Brain pericyte (primary cell): ENCODE measurements around the gene SLIT3.

Experiments
- DNase-seq: peaks from one replicate; pipeline ENCODE4 v3.0.0-alpha.2; 2012; ENCODE audit warnings: low read depth, low spot score

SLIT3 gene

GRCh38 chr5:168772316-168772961, 528.5 kb downstream of the SLIT3 start:
- DNase-seq = no peak

- DNase-seq = no peak
These were observed 529.3 kb downstream of the SLIT3 start for GRCh38 chr5:168771678-168772077.

- DNase-seq = no peak
These were observed 529.9 kb downstream of the SLIT3 start for GRCh38 chr5:168770996-168771395.

- no peak for DNase-seq
These were observed 530.9 kb downstream of the SLIT3 start for GRCh38 chr5:168770036-168770498.

- DNase-seq = no peak
These were observed 532.8 kb downstream of the SLIT3 start for GRCh38 chr5:168768172-168768571.

GRCh38 chr5:168766426-168766700, 534.6 kb downstream of the SLIT3 start:
- no peak for DNase-seq

GRCh38 chr5:168765551-168766425, 535.2 kb downstream of the SLIT3 start:
- DNase-seq = no peak

GRCh38 chr5:168765086-168765550, 535.8 kb downstream of the SLIT3 start:
- no peak for DNase-seq

- no peak for DNase-seq
These were observed 544.2 kb downstream of the SLIT3 start for GRCh38 chr5:168756453-168757391.

GRCh38 chr5:168755548-168756093, 545.3 kb downstream of the SLIT3 start:
- DNase-seq = no peak

- DNase-seq = no peak
These were observed 547.2 kb downstream of the SLIT3 start for GRCh38 chr5:168753691-168754254.

- no peak for DNase-seq
These were observed 548.3 kb downstream of the SLIT3 start for GRCh38 chr5:168752416-168753190.

GRCh38 chr5:168752012-168752411, 548.9 kb downstream of the SLIT3 start:
- no peak for DNase-seq

- no peak for DNase-seq
These were observed 550.0 kb downstream of the SLIT3 start for GRCh38 chr5:168750926-168751325.

- DNase-seq = no peak
These were observed 551.4 kb downstream of the SLIT3 start for GRCh38 chr5:168749391-168750100.

GRCh38 chr5:168747987-168748777, 552.8 kb downstream of the SLIT3 start:
- DNase-seq = no peak

GRCh38 chr5:168746893-168747640, 553.9 kb downstream of the SLIT3 start:
- no peak for DNase-seq
